Ovary (tissue), 3 donors: ENCODE results near the gene ALOX12.

Experiments
- EP300 ChIP-seq: sonication (generic); formaldehyde crosslinking; IDR thresholded peaks from one replicate; pipeline ENCODE4 v1.6.1; 2017; ENCODE audit warnings: antibody characterized with exemption
- TF ChIP-seq, protein P1 (sequence below), 3 donors: fragments of 450-650 bp in 2 of 3; fragments of 200-600 bp in 1 of 3; IDR thresholded peaks; one replicate each; pipeline versions ENCODE4 v1.5.1 to v1.8.0; 2016 to 2022; ENCODE audit warnings: antibody characterized with exemption in 3 of 3, mild to moderate bottlenecking in 1 of 3
- donor health status: DM: no; HTN: no; CAD: no.

- TF ChIP-seq, protein P1, sequence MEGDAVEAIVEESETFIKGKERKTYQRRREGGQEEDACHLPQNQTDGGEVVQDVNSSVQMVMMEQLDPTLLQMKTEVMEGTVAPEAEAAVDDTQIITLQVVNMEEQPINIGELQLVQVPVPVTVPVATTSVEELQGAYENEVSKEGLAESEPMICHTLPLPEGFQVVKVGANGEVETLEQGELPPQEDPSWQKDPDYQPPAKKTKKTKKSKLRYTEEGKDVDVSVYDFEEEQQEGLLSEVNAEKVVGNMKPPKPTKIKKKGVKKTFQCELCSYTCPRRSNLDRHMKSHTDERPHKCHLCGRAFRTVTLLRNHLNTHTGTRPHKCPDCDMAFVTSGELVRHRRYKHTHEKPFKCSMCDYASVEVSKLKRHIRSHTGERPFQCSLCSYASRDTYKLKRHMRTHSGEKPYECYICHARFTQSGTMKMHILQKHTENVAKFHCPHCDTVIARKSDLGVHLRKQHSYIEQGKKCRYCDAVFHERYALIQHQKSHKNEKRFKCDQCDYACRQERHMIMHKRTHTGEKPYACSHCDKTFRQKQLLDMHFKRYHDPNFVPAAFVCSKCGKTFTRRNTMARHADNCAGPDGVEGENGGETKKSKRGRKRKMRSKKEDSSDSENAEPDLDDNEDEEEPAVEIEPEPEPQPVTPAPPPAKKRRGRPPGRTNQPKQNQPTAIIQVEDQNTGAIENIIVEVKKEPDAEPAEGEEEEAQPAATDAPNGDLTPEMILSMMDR (IDR thresholded peaks at IDR 0.05): peak; percentile 46 to 55 (median 46)
- no peak for TF ChIP-seq EP300
Observed at GRCh38 chr17:7004398-7005253, 8.8 kb downstream of the ALOX12 start.
